PC-3 (cell line): ENCODE results near the gene ITGA8.

Experiments used
- EZH2phosphoT487 ChIP-seq: fragments of 300-600 bp; sonication (generic); IDR thresholded peaks from 2 replicates; pipeline ENCODE4 v1.6.1; 2018; ENCODE audit warnings: mild to moderate bottlenecking, antibody characterized with exemption, low read length, borderline replicate concordance
- TF ChIP-seq, protein P1 (sequence below): fragments of 300-600 bp; sonication (generic); conservative IDR thresholded peaks from 2 replicates; pipeline ENCODE4 v1.5.1; 2017; ENCODE audit warnings: antibody characterized with exemption, low read depth, mild to moderate bottlenecking, low read length

DNA sequence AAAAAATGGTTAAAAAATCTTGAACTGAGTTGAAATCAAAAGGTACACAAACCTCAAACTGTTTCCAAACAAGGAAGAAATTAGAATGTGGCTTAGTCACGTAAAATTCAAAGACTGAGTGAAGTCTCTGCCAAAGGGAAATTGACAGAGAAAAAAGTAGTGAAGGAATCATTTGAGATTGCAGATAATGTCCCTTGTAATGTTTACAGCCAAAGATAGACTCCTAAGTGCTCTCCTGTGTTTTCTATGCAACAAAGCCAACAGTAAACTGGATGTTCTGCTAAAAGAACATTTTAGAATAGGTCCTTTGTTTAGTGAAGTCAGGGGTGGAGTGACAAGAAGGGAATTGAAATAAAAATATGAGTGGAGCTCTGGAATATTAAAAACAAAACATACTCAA is 117.9 kb downstream of the ITGA8 start:
- TF ChIP-seq EZH2phosphoT487, result no peak
- TF ChIP-seq, protein P1, sequence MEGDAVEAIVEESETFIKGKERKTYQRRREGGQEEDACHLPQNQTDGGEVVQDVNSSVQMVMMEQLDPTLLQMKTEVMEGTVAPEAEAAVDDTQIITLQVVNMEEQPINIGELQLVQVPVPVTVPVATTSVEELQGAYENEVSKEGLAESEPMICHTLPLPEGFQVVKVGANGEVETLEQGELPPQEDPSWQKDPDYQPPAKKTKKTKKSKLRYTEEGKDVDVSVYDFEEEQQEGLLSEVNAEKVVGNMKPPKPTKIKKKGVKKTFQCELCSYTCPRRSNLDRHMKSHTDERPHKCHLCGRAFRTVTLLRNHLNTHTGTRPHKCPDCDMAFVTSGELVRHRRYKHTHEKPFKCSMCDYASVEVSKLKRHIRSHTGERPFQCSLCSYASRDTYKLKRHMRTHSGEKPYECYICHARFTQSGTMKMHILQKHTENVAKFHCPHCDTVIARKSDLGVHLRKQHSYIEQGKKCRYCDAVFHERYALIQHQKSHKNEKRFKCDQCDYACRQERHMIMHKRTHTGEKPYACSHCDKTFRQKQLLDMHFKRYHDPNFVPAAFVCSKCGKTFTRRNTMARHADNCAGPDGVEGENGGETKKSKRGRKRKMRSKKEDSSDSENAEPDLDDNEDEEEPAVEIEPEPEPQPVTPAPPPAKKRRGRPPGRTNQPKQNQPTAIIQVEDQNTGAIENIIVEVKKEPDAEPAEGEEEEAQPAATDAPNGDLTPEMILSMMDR, result no peak
